ENCODE measurements around the gene CEP126. TPM values are rescaled to one million over a fixed set of nuclear protein-coding genes. Genes with fewer than 3 reads are reported as not detected.

The CEP126 gene
- total and polyA plus RNA-seq, 2 donors (not counting 1 experiment from before 2014, with no cell fraction given), result 4.7 to 6.4 TPM

- Histone ChIP-seq H3K27me3 (ENCODE audit: control insufficient read depth, insufficient read depth, low read length) (no peaks in the 10 kb centered on the region), H3K36me3 (ENCODE audit: control insufficient read depth, insufficient read depth, low read length) (no peaks in the 10 kb centered on the region), H3K4me2 (ENCODE audit: extremely low read depth, insufficient read depth, low read length) (no peak overlapping the region), H4K20me1 (ENCODE audit: control insufficient read depth, extremely low read depth, insufficient read depth, low read length) (no peaks in the 10 kb centered on the region), H3K27ac (ENCODE audit: insufficient read depth, low read length) (no peak overlapping the region), H3K9me3 (ENCODE audit: control insufficient read depth, insufficient read depth, low read depth, low read length) (no peaks in the 10 kb centered on the region), H3K9ac (ENCODE audit: insufficient read depth, low read length) (no peak overlapping the region), H3K79me2 (ENCODE audit: control insufficient read depth, insufficient read depth, low read length) (no peaks in the 10 kb centered on the region), H3K4me1 (ENCODE audit: control insufficient read depth, extremely low read depth, insufficient read depth, low read length) (no peaks in the 10 kb centered on the region), H2AFZ (ENCODE audit: low read length) (no peak overlapping the region), H3K4me3 (replicated peaks in 1 of 4; ENCODE audit: control extremely low read depth in 1 of 4, insufficient read depth in 1 of 4, low read depth in 3 of 4, low read length in 4 of 4) (no peak overlapping the region)
- DNase-seq (ENCODE audit: low read depth in 2 of 2), result no peak
- TF ChIP-seq CTCF (conservative IDR thresholded peaks at IDR 0.05 in 1 of 2, IDR thresholded peaks at IDR 0.05 in 1 of 2; ENCODE audit: low read depth in 1 of 2, low read length in 2 of 2), result no peak
- no peak for TF ChIP-seq EZH2 (IDR thresholded peaks at IDR 0.05; ENCODE audit: low read length, missing control alignments)
Observed at GRCh38 chr11:101996111-101996510, 81.3 kb downstream of the CEP126 start.

GRCh38 chr11:102001657-102002338 is 87.0 kb downstream of the CEP126 start:
- Histone ChIP-seq H3K79me2 (ENCODE audit: control insufficient read depth, insufficient read depth, low read length) (no peaks in the 10 kb centered on the region), H3K4me3 (replicated peaks in 1 of 4; ENCODE audit: control extremely low read depth in 1 of 4, insufficient read depth in 1 of 4, low read depth in 3 of 4, low read length in 4 of 4) (no peak overlapping the region), H3K4me1 (ENCODE audit: control insufficient read depth, extremely low read depth, insufficient read depth, low read length) (no peaks in the 10 kb centered on the region), H3K4me2 (ENCODE audit: extremely low read depth, insufficient read depth, low read length) (no peak overlapping the region), H3K27ac (ENCODE audit: insufficient read depth, low read length) (no peak overlapping the region), H3K36me3 (ENCODE audit: control insufficient read depth, insufficient read depth, low read length) (no peaks in the 10 kb centered on the region), H3K9me3 (ENCODE audit: control insufficient read depth, insufficient read depth, low read depth, low read length) (no peaks in the 10 kb centered on the region), H2AFZ (ENCODE audit: low read length) (no peak overlapping the region), H4K20me1 (ENCODE audit: control insufficient read depth, extremely low read depth, insufficient read depth, low read length) (no peaks in the 10 kb centered on the region), H3K9ac (ENCODE audit: insufficient read depth, low read length) (no peak overlapping the region), H3K27me3 (ENCODE audit: control insufficient read depth, insufficient read depth, low read length) (no peaks in the 10 kb centered on the region)
- DNase-seq (ENCODE audit: low read depth in 2 of 2), result no peak
- TF ChIP-seq CTCF (conservative IDR thresholded peaks at IDR 0.05 in 1 of 2, IDR thresholded peaks at IDR 0.05 in 1 of 2; ENCODE audit: low read depth in 1 of 2, low read length in 2 of 2), result no peak
- no peak for TF ChIP-seq EZH2 (IDR thresholded peaks at IDR 0.05; ENCODE audit: low read length, missing control alignments)

- H4K20me1 ChIP-seq (ENCODE audit: control insufficient read depth, extremely low read depth, insufficient read depth, low read length), result no peaks in the 10 kb centered on the region
- no peaks in the 10 kb centered on the region for H3K36me3 ChIP-seq (ENCODE audit: control insufficient read depth, insufficient read depth, low read length)
- H3K4me2 ChIP-seq (ENCODE audit: extremely low read depth, insufficient read depth, low read length), result no peak overlapping the region
- TF ChIP-seq CTCF (conservative IDR thresholded peaks at IDR 0.05 in 1 of 2, IDR thresholded peaks at IDR 0.05 in 1 of 2; ENCODE audit: low read depth in 1 of 2, low read length in 2 of 2) (no peak), EZH2 (IDR thresholded peaks at IDR 0.05; ENCODE audit: low read length, missing control alignments) (no peak)
- DNase-seq (ENCODE audit: low read depth in 2 of 2), result no peak
- H3K4me3 ChIP-seq (replicated peaks in 1 of 4; ENCODE audit: control extremely low read depth in 1 of 4, insufficient read depth in 1 of 4, low read depth in 3 of 4, low read length in 4 of 4), result no peak overlapping the region
- H3K9me3 ChIP-seq (ENCODE audit: control insufficient read depth, insufficient read depth, low read depth, low read length), result no peaks in the 10 kb centered on the region
- no peak overlapping the region for H3K27ac ChIP-seq (ENCODE audit: insufficient read depth, low read length)
- H3K4me1 ChIP-seq (ENCODE audit: control insufficient read depth, extremely low read depth, insufficient read depth, low read length), result peaks cover 4% of the 10 kb centered on the region
- H3K27me3 ChIP-seq (ENCODE audit: control insufficient read depth, insufficient read depth, low read length), result no peaks in the 10 kb centered on the region
- no peak overlapping the region for H2AFZ ChIP-seq (ENCODE audit: low read length)
- H3K9ac ChIP-seq (ENCODE audit: insufficient read depth, low read length), result no peak overlapping the region
- H3K79me2 ChIP-seq (ENCODE audit: control insufficient read depth, insufficient read depth, low read length), result no peaks in the 10 kb centered on the region
Observed at GRCh38 chr11:102004220-102004619, 89.4 kb downstream of the CEP126 start.
